GM18951 (cell line): Measurements from ENCODE around the gene GRAP2.

Source experiments
- POLR2A ChIP-seq: IDR thresholded peaks from 4 replicates; pipeline ENCODE4 v1.6.1; 2011; ENCODE audit warnings: mild to moderate bottlenecking; ENCODE audit not compliant: insufficient read length, insufficient read depth; ENCODE audit errors: extremely low read depth
- in situ Hi-C: fragments of 300-500 bp; cut with MboI; formaldehyde crosslinking; loops from one replicate; pipeline ENCODE4 v1.12.0; 2022; ENCODE audit warnings: low sequenced_read_pairs, mixed read lengths, inconsistent platforms; ENCODE audit not compliant: unreplicated experiment

The GRAP2 gene

GRCh38 chr22:39967103-39967829, 66.4 kb downstream of the GRAP2 start:
- TF ChIP-seq POLR2A: no peak
- in situ Hi-C loops: no loop called here

DNA sequence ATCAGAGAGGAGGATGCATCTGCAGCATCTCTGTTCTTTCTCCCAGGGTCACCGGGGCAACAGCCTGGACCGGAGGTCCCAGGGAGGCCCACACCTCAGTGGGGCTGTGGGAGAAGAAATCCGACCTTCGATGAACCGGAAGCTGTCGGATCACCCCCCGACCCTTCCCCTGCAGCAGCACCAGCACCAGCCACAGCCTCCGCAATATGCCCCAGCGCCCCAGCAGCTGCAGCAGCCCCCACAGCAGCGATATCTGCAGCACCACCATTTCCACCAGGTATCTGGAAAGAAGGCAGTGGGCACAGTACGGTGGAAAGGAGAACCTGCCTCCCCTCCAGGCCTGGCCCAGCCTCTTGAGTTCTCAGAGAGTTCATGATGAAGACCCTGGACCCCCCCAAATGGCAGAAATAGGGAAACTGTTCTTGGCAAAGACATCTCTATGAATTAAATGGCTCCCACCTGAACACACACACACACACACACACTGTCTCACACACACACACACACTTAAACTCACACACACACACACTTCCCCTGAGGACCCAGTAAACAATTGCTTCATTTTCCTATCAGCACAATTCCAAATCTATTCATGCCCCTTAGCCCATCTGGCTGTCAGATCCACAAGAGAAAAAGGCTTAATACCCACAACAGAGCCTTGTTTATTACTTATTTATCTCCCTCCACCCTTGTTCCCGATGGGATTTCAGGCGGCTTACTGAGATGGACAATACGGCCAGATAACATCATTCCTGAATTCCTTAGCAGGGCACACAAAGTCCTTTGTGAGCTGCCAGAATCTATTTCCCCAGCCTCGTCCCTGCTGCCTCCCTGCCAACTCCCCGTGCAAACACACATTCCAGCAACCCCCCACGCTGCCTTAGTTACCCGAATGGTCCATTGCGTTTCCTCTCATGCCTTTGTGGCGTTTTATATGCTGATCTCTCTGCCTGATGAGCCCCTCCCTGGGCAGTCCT, 67.4 kb downstream of the GRAP2 start:
- in situ Hi-C loops: no loop called here
- TF ChIP-seq POLR2A: no peak

DNA sequence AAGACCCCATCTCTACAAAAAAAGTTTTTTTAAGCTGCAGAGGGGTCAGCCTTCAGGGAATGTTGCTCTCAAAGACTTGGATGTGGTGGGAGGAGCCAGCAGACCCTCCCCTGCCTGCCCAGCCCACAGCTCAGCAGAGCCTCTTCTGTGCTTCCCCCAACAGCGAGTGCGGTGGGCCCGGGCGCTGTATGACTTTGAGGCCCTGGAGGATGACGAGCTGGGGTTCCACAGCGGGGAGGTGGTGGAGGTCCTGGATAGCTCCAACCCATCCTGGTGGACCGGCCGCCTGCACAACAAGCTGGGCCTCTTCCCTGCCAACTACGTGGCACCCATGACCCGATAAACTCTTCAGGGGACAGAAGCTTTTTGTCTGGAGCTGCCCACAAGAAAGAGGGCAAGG, 69.9 kb downstream of the GRAP2 start:
- in situ Hi-C loops: no loop called here
- TF ChIP-seq POLR2A: no peak

DNA sequence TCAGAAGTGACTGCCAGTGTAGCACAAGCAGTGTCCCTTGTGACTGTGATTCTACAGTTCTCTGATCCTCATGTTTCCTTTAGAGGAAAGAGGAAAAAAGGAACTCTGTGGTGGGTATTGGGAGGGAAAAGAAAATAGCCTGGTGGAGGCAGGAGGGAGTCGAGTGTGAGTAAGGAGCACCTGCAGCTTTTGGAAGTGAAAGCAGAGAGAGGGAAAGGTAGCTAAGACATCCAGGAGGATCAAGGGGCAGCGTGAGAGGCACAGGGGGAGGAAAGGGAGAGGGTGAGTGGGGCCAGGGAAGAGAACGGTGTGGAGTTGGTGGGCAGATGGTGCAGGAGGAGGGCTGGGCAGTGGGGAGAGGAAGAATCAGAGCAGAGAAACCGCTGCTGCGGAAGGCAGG, 71.8 kb downstream of the GRAP2 start:
- no peak for TF ChIP-seq POLR2A
- in situ Hi-C loops: no loop called here

DNA sequence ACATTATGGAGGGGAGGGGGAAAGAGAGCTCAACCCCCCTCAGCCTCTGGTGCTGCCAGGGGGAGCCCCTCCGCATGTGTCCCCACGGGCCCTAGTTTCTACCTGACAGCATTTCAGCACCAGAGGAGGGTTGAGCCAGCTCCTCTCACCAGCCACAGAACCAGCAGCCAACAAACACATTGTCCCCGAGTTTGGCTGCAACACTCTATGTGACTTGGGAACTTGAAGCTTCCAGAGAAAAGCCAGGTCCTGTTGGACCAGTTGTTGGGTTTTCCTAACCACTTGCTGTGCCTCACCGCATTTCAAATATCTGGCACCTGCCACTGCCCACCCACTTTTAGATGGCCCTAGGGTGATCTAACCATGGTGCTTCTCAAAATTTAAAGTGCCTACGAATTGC, 72.8 kb downstream of the GRAP2 start:
- in situ Hi-C loops: no loop called here
- TF ChIP-seq POLR2A: no peak

GRCh38 chr22:39974065-39974464, 73.2 kb downstream of the GRAP2 start:
- in situ Hi-C loops: no loop called here
- no peak for TF ChIP-seq POLR2A

GRCh38 chr22:39979048-39979447, 78.2 kb downstream of the GRAP2 start:
- TF ChIP-seq POLR2A: no peak
- in situ Hi-C loops: no loop called here

DNA sequence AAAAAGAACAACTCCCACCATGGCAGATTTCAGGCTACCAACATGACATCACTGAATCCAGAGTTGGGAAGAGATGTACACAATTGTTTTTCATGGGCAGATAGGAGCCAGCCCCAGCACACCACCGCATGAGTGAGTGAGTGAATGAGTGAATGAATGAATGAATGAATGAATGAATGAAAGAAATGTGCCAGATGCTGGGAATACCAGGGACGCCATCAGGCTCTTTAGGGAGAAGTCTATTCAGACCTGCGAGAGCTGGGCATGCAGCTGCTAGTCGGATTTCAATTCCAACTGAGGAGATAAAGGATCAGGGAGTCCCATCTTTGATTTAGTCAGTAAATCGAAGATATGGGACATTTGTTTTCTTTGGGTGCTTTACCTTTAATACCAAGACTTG, 78.6 kb downstream of the GRAP2 start:
- in situ Hi-C loops: no loop called here
- no peak for TF ChIP-seq POLR2A

- no peak for TF ChIP-seq POLR2A
- in situ Hi-C loops: no loop called here
Observed at GRCh38 chr22:39980596-39980995, 79.7 kb downstream of the GRAP2 start.

DNA sequence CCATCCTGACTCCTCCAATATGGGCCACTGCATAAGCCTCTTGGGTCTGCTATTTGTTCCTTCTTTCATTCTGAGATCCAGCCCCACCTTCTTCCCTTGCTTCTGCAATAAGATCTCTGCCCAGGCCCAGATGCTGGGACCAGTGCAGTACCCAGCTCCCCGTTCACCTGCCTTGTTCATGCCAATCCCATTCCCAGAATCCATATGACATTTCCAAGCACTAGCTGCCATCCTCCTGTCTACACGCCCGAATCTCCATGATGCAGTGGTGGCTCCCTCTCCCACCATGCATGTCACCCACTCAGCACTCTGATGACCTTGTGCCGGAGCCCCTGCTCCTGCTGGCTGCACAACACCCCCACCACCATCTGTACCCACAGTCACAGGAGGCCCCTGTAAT, 82.5 kb downstream of the GRAP2 start:
- in situ Hi-C loops: no loop called here
- no peak for TF ChIP-seq POLR2A

DNA sequence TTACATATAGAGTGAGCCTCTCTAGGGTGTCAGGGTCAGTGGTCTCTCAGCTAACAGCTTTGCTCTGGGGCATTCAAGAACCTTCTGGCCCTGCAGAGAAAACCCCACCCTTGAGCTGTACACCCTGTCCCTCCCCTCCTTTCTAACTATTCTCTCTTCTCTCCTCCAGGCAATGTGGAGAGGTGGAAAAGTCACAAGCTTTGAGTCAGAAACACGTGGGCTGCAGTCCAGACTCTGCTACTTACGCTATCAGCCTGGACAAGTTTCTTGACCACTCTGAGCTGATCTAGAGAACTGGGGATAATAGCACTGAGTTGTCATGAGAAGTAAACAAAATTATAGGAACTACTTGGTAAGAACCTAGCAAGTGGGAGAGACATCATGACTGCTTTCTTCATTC, 83.1 kb downstream of the GRAP2 start:
- in situ Hi-C loops: no loop called here
- no peak for TF ChIP-seq POLR2A

DNA sequence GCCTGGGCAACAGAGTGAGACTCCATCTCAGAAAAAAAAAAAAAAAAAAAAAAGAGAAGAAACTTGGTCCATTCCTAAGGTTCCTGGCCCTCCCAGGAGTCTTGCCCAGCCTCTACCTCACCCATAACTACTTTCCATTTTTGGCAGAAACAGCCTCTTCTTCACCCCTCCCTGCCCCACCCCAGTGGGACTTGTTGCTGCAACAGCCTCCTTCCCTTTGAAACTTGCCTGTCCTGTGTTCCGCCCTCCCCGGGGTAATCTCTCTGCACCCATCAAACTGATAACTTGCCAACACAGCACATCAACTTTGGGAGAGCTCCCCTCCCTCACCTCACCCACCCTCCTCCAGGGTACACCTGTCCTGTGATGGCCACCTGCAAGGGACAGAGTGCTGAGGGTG, 83.9 kb downstream of the GRAP2 start:
- no peak for TF ChIP-seq POLR2A
- in situ Hi-C loops: no loop called here

GRCh38 chr22:39985383-39986035, 84.6 kb downstream of the GRAP2 start:
- no peak for TF ChIP-seq POLR2A
- in situ Hi-C loops: no loop called here
